CD14-positive monocyte (primary cell): Measurements from ENCODE around the gene VGF. TPM values are rescaled to one million over a fixed set of nuclear protein-coding genes. Genes with fewer than 3 reads are reported as not detected.

Experiments used
- DNase-seq, 3 donors: peaks; one replicate each; pipeline ENCODE4 v3.0.0-alpha.2; 2011 to 2022
- H2AFZ ChIP-seq: 2 replicates; pipeline ENCODE4 v1.6.0; 2012; ENCODE audit warnings: mild to moderate bottlenecking, low read depth, low read length, inconsistent platforms; ENCODE audit not compliant: insufficient read depth, poor library complexity, severe bottlenecking
- H3K27ac ChIP-seq, 2 donors: 1 replicate in 1 of 2; 2 replicates in 1 of 2; pipeline ENCODE4 v1.5.1; 2012 to 2013; ENCODE audit warnings: low read length in 2 of 2, control low read depth in 1 of 2, inconsistent platforms in 1 of 2, low read depth in 1 of 2, mild to moderate bottlenecking in 1 of 2
- H3K27me3 ChIP-seq, 2 donors: one replicate each; pipeline versions ENCODE4 v1.6.0 to v1.6.1; 2011 to 2013; ENCODE audit warnings: low read length in 2 of 2; ENCODE audit not compliant: control insufficient read depth in 2 of 2, insufficient read depth in 2 of 2
- H3K36me3 ChIP-seq, 2 donors: replicated peaks in 1 of 2; 1 replicate in 1 of 2; 2 replicates in 1 of 2; pipeline versions ENCODE4 v1.5.1 to v1.6.1; 2012 to 2013; ENCODE audit warnings: low read length in 2 of 2, control low read depth in 1 of 2, inconsistent platforms in 1 of 2, mild to moderate bottlenecking in 1 of 2; ENCODE audit not compliant: insufficient read depth in 2 of 2, control insufficient read depth in 1 of 2
- H3K4me1 ChIP-seq, 2 donors: 1 replicate in 1 of 2; 2 replicates in 1 of 2; pipeline versions ENCODE4 v1.5.1 to v1.6.1; 2012 to 2013; ENCODE audit warnings: low read length in 2 of 2, control low read depth in 1 of 2, inconsistent platforms in 1 of 2, mild to moderate bottlenecking in 1 of 2, moderate library complexity in 1 of 2; ENCODE audit not compliant: insufficient read depth in 2 of 2, control insufficient read depth in 1 of 2
- H3K4me2 ChIP-seq: replicated peaks from 2 replicates; pipeline ENCODE3; 2012; ENCODE audit warnings: low read length, moderate library complexity, mild to moderate bottlenecking; ENCODE audit not compliant: poor library complexity, severe bottlenecking; ENCODE audit errors: extremely low read depth
- H3K4me3 ChIP-seq, 3 experiments: fragments of 200-600 bp in 1 of 3; sonication (generic) in 1 of 3; replicated peaks in 1 of 3; 1 replicate in 2 of 3; 2 replicates in 1 of 3; pipeline ENCODE4 v1.5.1; 2011 to 2013; ENCODE audit warnings: low read length in 3 of 3, mild to moderate bottlenecking in 3 of 3, control low read depth in 2 of 3, low read depth in 2 of 3, inconsistent platforms in 1 of 3, moderate library complexity in 1 of 3
- H3K79me2 ChIP-seq: 2 replicates; pipeline ENCODE4 v1.6.0; 2012; ENCODE audit warnings: mild to moderate bottlenecking, control low read depth, inconsistent platforms, low read length, moderate library complexity; ENCODE audit not compliant: insufficient read depth
- H3K9ac ChIP-seq: 2 replicates; pipeline ENCODE4 v1.6.0; 2017; ENCODE audit warnings: low read length, mild to moderate bottlenecking; ENCODE audit not compliant: insufficient read depth, poor library complexity, severe bottlenecking
- H3K9me3 ChIP-seq, 2 donors: replicated peaks in 1 of 2; 1 replicate in 1 of 2; 2 replicates in 1 of 2; pipeline versions ENCODE4 v1.5.1 to v1.6.1; 2012 to 2013; ENCODE audit warnings: low read length in 2 of 2, control low read depth in 1 of 2; ENCODE audit not compliant: control insufficient read depth in 1 of 2, insufficient read depth in 1 of 2
- H4K20me1 ChIP-seq: 2 replicates; pipeline ENCODE4 v1.6.0; 2012; ENCODE audit warnings: mild to moderate bottlenecking, low read length, control low read depth, moderate library complexity; ENCODE audit not compliant: insufficient read depth
- H3K27ac Mint-ChIP-seq, 7 donors: one replicate each; pipeline ENCODE4 v1.8.0; 2020; ENCODE audit warnings: mild to moderate bottlenecking in 7 of 7, mixed read lengths in 7 of 7, moderate library complexity in 6 of 7, inconsistent platforms in 2 of 7
- H3K27me3 Mint-ChIP-seq, 3 donors: one replicate each; pipeline ENCODE4 v1.8.0; 2021 to 2022; ENCODE audit warnings: low read depth in 3 of 3, mild to moderate bottlenecking in 3 of 3, mixed read lengths in 3 of 3, moderate library complexity in 3 of 3, inconsistent platforms in 1 of 3
- H3K36me3 Mint-ChIP-seq, 2 donors: one replicate each; pipeline ENCODE4 v1.8.0; 2020; ENCODE audit warnings: mixed read lengths in 2 of 2, inconsistent platforms in 1 of 2, mild to moderate bottlenecking in 1 of 2
- H3K4me1 Mint-ChIP-seq: one replicate; pipeline ENCODE4 v1.8.0; 2020; ENCODE audit warnings: mild to moderate bottlenecking, mixed read lengths
- H3K4me3 Mint-ChIP-seq, 2 donors: one replicate each; pipeline ENCODE4 v1.8.0; 2020; ENCODE audit warnings: mild to moderate bottlenecking in 2 of 2, mixed read lengths in 2 of 2, moderate library complexity in 1 of 2
- H3K9me3 Mint-ChIP-seq, 7 donors: one replicate each; pipeline ENCODE4 v1.8.0; 2020 to 2022; ENCODE audit warnings: mixed read lengths in 7 of 7, mild to moderate bottlenecking in 6 of 7, moderate library complexity in 6 of 7, inconsistent platforms in 2 of 7
- WGBS: methylation state at CpG from one replicate; pipeline ENCODE4 v1.1.5; 2013; ENCODE audit warnings: missing lambda C conversion rate; ENCODE audit not compliant: insufficient coverage; 5-methylcytosine and 5-hydroxymethylcytosine counted together
- intact Hi-C, 2 donors: fragments of 100-400 bp; cut with micrococcal nuclease; formaldehyde crosslinking; loops; one replicate each; pipeline versions ENCODE4 v1.15.0 to v1.15.1; 2023
- polyA plus RNA-seq, 3 donors: library from polyadenylated mRNA; depleted of rRNA in 1 of 3; unstranded in 2 of 3; stranded (reverse) in 1 of 3; fragments of 300-500 nt in 2 of 3; fragments of >200 nt in 1 of 3; fragmentation: Illumina TruSeq in 2 of 3; gene quantifications; 1 replicate in 2 of 3; 2 replicates in 1 of 3; pipeline ENCODE4 v1.2.3, GENCODE V29; 2012 to 2021
- TF ChIP-seq, protein P1 (sequence below): fragments of 200-600 bp; IDR thresholded peaks from one replicate; pipeline ENCODE4 v1.8.0; 2022; ENCODE audit warnings: antibody characterized with exemption, mild to moderate bottlenecking

The VGF gene
- polyA plus RNA-seq, 3 donors = not detected

DNA sequence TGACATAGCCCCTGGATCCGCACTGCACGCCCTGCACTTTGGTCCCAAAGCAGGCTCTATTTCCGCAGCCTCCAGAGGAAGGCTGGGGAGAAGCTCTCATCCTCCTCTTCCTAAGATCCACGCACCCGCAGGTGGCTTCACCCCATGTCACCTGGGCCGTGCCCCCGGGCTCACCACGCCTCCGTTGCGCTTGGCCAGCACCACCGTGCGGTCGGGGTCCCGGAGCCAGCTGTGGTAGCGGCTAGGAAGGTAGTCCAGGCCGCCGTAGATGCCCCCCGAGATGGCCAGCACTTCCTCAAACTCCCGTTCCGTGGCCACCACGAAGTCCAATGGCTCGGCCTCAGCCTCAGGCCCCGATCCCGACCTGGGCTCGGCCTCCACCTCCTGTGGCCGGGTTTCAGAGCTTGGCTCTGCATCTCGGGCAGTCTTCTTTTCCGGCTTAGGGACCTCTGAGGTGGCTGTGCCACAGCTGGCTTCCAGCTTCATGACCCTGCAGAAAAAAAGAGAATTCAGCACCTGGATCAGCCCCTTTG lies 9.0 kb upstream of the VGF start:
- Mint-ChIP-seq H3K4me1 (peaks cover 45% of the 10 kb centered on the region), H3K27ac (no peak overlapping the region), H3K36me3 (peaks cover 10 to 21% of the 10 kb centered on the region in 2 donors), H3K4me3 (peak overlapping the region; percentile 41 to 87), H3K9me3 (peaks cover 6 to 48% (median 23%) of the 10 kb centered on the region in 7 donors), H3K27me3 (peaks cover 98 to 100% (median 99%) of the 10 kb centered on the region in 3 donors)
- WGBS = 3% methylated on average over 27 of the region's 28 CpGs
- Histone ChIP-seq H3K27me3 (peaks cover 77 to 100% of the 10 kb centered on the region in 2 donors), H2AFZ (no peak overlapping the region), H3K36me3 (no peaks in the 10 kb centered on the region), H3K9ac (no peak overlapping the region), H3K4me3 (peak overlapping the region in 1 of 3 experiments; percentile 23), H3K4me2 (peak overlapping the region; percentile 8), H3K79me2 (no peaks in the 10 kb centered on the region), H3K4me1 (peaks cover 40 to 43% of the 10 kb centered on the region in 2 donors), H3K27ac (no peak overlapping the region), H4K20me1 (no peaks in the 10 kb centered on the region), H3K9me3 (peaks cover 5 to 47% of the 10 kb centered on the region in 2 donors)
- TF ChIP-seq, protein P1, sequence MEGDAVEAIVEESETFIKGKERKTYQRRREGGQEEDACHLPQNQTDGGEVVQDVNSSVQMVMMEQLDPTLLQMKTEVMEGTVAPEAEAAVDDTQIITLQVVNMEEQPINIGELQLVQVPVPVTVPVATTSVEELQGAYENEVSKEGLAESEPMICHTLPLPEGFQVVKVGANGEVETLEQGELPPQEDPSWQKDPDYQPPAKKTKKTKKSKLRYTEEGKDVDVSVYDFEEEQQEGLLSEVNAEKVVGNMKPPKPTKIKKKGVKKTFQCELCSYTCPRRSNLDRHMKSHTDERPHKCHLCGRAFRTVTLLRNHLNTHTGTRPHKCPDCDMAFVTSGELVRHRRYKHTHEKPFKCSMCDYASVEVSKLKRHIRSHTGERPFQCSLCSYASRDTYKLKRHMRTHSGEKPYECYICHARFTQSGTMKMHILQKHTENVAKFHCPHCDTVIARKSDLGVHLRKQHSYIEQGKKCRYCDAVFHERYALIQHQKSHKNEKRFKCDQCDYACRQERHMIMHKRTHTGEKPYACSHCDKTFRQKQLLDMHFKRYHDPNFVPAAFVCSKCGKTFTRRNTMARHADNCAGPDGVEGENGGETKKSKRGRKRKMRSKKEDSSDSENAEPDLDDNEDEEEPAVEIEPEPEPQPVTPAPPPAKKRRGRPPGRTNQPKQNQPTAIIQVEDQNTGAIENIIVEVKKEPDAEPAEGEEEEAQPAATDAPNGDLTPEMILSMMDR = no peak
- intact Hi-C loops = no loop called here
- no peak for DNase-seq

DNA sequence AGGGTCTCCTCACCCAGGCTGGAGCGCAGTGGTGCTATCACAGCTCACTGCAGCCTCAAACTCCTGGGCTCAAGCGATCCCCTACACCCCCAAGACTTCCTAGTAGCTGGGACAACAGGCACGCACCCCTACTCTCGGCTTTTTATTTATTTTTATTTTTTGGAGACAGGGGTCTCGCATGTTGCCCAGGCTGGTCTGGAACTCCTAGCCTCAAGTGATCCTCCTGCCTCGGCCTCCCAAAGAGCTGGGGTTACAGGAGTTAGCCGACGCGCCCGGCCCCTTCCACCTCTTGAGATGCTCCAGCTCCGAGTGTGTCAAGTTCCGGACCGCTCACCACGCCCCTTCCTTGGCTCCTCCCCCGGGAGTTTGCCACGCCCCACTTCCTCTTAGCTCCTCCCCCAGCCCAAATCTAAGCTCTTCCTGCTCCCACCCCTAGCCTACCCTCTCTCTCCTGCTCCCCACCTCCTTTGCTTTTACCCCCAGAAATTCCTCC lies 8.4 kb upstream of the VGF start:
- TF ChIP-seq, protein P1 = no peak
- Histone ChIP-seq H3K4me3 (peak overlapping the region in 1 of 3 experiments; percentile 23), H2AFZ (no peak overlapping the region), H3K27ac (no peak overlapping the region), H3K27me3 (peaks cover 78 to 100% of the 10 kb centered on the region in 2 donors), H3K36me3 (no peaks in the 10 kb centered on the region), H3K4me2 (peak overlapping the region; percentile 20), H3K79me2 (no peaks in the 10 kb centered on the region), H4K20me1 (no peaks in the 10 kb centered on the region), H3K4me1 (peaks cover 41 to 48% of the 10 kb centered on the region in 2 donors), H3K9me3 (peaks cover 5 to 47% of the 10 kb centered on the region in 2 donors), H3K9ac (no peak overlapping the region)
- Mint-ChIP-seq H3K4me1 (peaks cover 47% of the 10 kb centered on the region), H3K9me3 (peaks cover 6 to 50% (median 25%) of the 10 kb centered on the region in 7 donors), H3K27ac (peak overlapping the region in 1 of 7 donors; percentile 75), H3K27me3 (peaks cover 98 to 100% (median 99%) of the 10 kb centered on the region in 3 donors), H3K36me3 (peaks cover 10 to 26% of the 10 kb centered on the region in 2 donors), H3K4me3 (peak overlapping the region in 1 of 2 donors; percentile 87)
- DNase-seq = peak; percentile 43 to 62 (median 43)
- intact Hi-C loops = no loop called here
- WGBS = 6% methylated on average over 14 of the region's 16 CpGs
